ENCODE results near the gene DCAF8.

GRCh38 chr1:160168609-160169369 is 93.6 kb downstream of the DCAF8 start:
- TF ChIP-seq CTCF (IDR thresholded peaks at IDR 0.05; ENCODE audit: low read depth, low read length) (peak; percentile 5), POLR2A (IDR thresholded peaks at IDR 0.05; ENCODE audit: extremely low read depth, insufficient read length) (no peak), MYC (IDR thresholded peaks at IDR 0.05; ENCODE audit: low read depth, low read length) (no peak), MAX (IDR thresholded peaks at IDR 0.05; ENCODE audit: low read depth, low read length) (no peak)

Measured in NB4 (cell line).